22Rv1 (cell line): ENCODE data around the gene SLC12A2.

Source experiments
- ZFX ChIP-seq: fragments of 450-650 bp; IDR thresholded peaks from 2 replicates; pipeline ENCODE4 v1.6.1; 2017; ENCODE audit warnings: antibody characterized with exemption, borderline replicate concordance
- TF ChIP-seq, protein P1 (sequence below): fragments of 450-650 bp; IDR thresholded peaks from 2 replicates; pipeline ENCODE4 v1.5.1; 2017; ENCODE audit warnings: mild to moderate bottlenecking

DNA sequence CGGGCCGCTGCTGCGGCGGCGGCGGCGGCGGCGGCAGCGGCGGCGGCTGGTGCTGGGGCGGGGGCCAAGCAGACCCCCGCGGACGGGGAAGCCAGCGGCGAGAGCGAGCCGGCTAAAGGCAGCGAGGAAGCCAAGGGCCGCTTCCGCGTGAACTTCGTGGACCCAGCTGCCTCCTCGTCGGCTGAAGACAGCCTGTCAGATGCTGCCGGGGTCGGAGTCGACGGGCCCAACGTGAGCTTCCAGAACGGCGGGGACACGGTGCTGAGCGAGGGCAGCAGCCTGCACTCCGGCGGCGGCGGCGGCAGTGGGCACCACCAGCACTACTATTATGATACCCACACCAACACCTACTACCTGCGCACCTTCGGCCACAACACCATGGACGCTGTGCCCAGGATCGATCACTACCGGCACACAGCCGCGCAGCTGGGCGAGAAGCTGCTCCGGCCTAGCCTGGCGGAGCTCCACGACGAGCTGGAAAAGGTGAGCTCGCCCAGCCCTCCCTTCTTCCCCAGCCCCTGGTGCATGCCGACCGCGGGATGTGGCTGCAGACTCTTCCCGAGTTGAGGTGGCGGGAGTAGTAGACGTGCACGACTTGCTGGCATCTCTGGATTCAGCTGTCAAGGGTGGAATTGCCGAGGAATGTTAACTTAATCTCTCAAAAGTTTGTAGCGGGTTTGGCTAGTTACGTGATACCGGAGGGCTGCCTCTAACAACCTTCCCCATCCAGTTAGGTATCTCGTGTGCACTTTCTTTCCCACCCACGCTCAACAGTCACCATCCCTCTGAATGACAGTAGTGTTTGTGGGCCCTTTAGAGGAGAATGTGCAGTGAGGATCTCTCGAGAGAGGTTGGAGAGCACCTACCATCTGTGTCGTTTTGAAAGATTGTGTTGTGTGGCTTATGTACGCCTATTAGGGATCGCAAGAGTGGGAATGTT lies 932 bp downstream of the SLC12A2 start:
- TF ChIP-seq, protein P1, sequence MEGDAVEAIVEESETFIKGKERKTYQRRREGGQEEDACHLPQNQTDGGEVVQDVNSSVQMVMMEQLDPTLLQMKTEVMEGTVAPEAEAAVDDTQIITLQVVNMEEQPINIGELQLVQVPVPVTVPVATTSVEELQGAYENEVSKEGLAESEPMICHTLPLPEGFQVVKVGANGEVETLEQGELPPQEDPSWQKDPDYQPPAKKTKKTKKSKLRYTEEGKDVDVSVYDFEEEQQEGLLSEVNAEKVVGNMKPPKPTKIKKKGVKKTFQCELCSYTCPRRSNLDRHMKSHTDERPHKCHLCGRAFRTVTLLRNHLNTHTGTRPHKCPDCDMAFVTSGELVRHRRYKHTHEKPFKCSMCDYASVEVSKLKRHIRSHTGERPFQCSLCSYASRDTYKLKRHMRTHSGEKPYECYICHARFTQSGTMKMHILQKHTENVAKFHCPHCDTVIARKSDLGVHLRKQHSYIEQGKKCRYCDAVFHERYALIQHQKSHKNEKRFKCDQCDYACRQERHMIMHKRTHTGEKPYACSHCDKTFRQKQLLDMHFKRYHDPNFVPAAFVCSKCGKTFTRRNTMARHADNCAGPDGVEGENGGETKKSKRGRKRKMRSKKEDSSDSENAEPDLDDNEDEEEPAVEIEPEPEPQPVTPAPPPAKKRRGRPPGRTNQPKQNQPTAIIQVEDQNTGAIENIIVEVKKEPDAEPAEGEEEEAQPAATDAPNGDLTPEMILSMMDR = no peak
- TF ChIP-seq ZFX = no peak
